Naive thymus-derived CD8-positive, alpha-beta T cell (primary cell): Measurements from ENCODE around the gene TBC1D9. TPM values are rescaled to one million over a fixed set of nuclear protein-coding genes. Genes with fewer than 3 reads are reported as not detected.

ENCODE experiments used
- ATAC-seq, 2 donors: fragments of 150-1000 bp; cut with Tn5 transposase in 1 of 2; sonication (Bioruptor Pico), chemical (Tn5 transposase) in 1 of 2; 1 replicate in 1 of 2; 2 replicates in 1 of 2; pipeline ENCODE4 v1.10.0; 2021; ENCODE audit warnings: mild to moderate bottlenecking in 2 of 2, moderate library complexity in 2 of 2
- POLR2A ChIA-PET: fragments of 350-600 bp; sonication (Branson Sonifier 250); formaldehyde crosslinking; loops from one replicate; lab custom pipeline; 2021; ENCODE audit warnings: antibody characterized with exemption; lab: Charles Lee
- DNase-seq, 10 donors: peaks; one replicate each; pipeline versions ENCODE4 v3.0.0 to v3.0.0-alpha.2; 2020 to 2022
- H3K27ac Mint-ChIP-seq, 10 donors: one replicate each; pipeline ENCODE4 v1.8.0; 2020 to 2022; ENCODE audit warnings: mild to moderate bottlenecking in 10 of 10, mixed read lengths in 10 of 10, moderate library complexity in 4 of 10, inconsistent platforms in 1 of 10
- H3K27me3 Mint-ChIP-seq, 5 donors: one replicate each; pipeline ENCODE4 v1.8.0; 2021 to 2022; ENCODE audit warnings: mixed read lengths in 5 of 5
- H3K36me3 Mint-ChIP-seq, 3 donors: one replicate each; pipeline ENCODE4 v1.8.0; 2020 to 2022; ENCODE audit warnings: mixed read lengths in 3 of 3, mild to moderate bottlenecking in 2 of 3, inconsistent platforms in 1 of 3
- H3K4me1 Mint-ChIP-seq, 4 donors: one replicate each; pipeline ENCODE4 v1.8.0; 2021 to 2022; ENCODE audit warnings: mixed read lengths in 4 of 4
- H3K4me3 Mint-ChIP-seq, 10 donors: one replicate each; pipeline ENCODE4 v1.8.0; 2020 to 2022; ENCODE audit warnings: mild to moderate bottlenecking in 10 of 10, mixed read lengths in 10 of 10, moderate library complexity in 6 of 10, inconsistent platforms in 1 of 10
- H3K9me3 Mint-ChIP-seq, 9 donors: one replicate each; pipeline ENCODE4 v1.8.0; 2020 to 2022; ENCODE audit warnings: mixed read lengths in 9 of 9, mild to moderate bottlenecking in 3 of 9, inconsistent platforms in 1 of 9, moderate library complexity in 1 of 9
- polyA plus RNA-seq, 3 donors: library from polyadenylated mRNA; unstranded; fragments of 300-500 nt; fragmentation: Illumina TruSeq; gene quantifications; one replicate each; pipeline ENCODE4 v1.2.3, GENCODE V29; 2021
- total RNA-seq, 8 experiments: library from RNA in 2 of 8; stranded (reverse) in 2 of 8; gene quantifications; one replicate each; pipeline ENCODE4 v1.2.3 and lab custom pipeline; 2021 to 2026

TBC1D9 gene
- total and polyA plus RNA-seq, 5 experiments from 2014 or later, result 0.12 to 4.1 (median 3.8) TPM; not detected in 2

GRCh38 chr4:140695483-140695882, 60.7 kb downstream of the TBC1D9 start:
- ATAC-seq (no peak), DNase-seq (no peak)
- Mint-ChIP-seq H3K9me3 (no peaks in the 10 kb centered on the region), H3K4me3 (no peak overlapping the region), H3K4me1 (peaks cover 0 to 3% (median 0%) of the 10 kb centered on the region in 4 donors), H3K36me3 (no peaks in the 10 kb centered on the region), H3K27me3 (peaks cover 1 to 8% (median 2%) of the 10 kb centered on the region in 5 donors), H3K27ac (no peak overlapping the region)
- POLR2A ChIA-PET, result no interaction called here

GRCh38 chr4:140693562-140693961, 62.6 kb downstream of the TBC1D9 start:
- no peaks in the 10 kb centered on the region for H3K9me3 Mint-ChIP-seq
- H3K36me3 Mint-ChIP-seq, result no peaks in the 10 kb centered on the region
- no peak for ATAC-seq
- H3K27me3 Mint-ChIP-seq, result peaks cover 2 to 19% (median 11%) of the 10 kb centered on the region in 5 donors
- POLR2A ChIA-PET, result no interaction called here
- no peak for DNase-seq
- no peak overlapping the region for H3K27ac Mint-ChIP-seq
- peaks cover 0 to 3% (median 0%) of the 10 kb centered on the region in 4 donors for H3K4me1 Mint-ChIP-seq
- H3K4me3 Mint-ChIP-seq, result no peak overlapping the region

- Mint-ChIP-seq H3K27ac (peak overlapping the region in 1 of 10 donors; percentile 6), H3K9me3 (no peaks in the 10 kb centered on the region), H3K4me1 (peaks cover 0 to 3% (median 0%) of the 10 kb centered on the region in 4 donors), H3K4me3 (no peak overlapping the region), H3K36me3 (no peaks in the 10 kb centered on the region), H3K27me3 (peaks cover 2 to 19% (median 12%) of the 10 kb centered on the region in 5 donors)
- ATAC-seq (no peak), DNase-seq (no peak)
- POLR2A ChIA-PET, result no interaction called here
Measured at GRCh38 chr4:140691369-140691768, 64.8 kb downstream of the TBC1D9 start.

- POLR2A ChIA-PET, result no interaction called here
- no peak for DNase-seq
- Mint-ChIP-seq H3K4me1 (peaks cover 0 to 3% (median 0%) of the 10 kb centered on the region in 4 donors), H3K27me3 (peaks cover 0 to 19% (median 13%) of the 10 kb centered on the region in 5 donors), H3K4me3 (no peak overlapping the region), H3K27ac (no peak overlapping the region), H3K9me3 (no peaks in the 10 kb centered on the region), H3K36me3 (no peaks in the 10 kb centered on the region)
- ATAC-seq, result no peak
Measured at GRCh38 chr4:140690093-140690492, 66.1 kb downstream of the TBC1D9 start.

- no peak overlapping the region for H3K4me3 Mint-ChIP-seq
- POLR2A ChIA-PET, result no interaction called here
- DNase-seq, result no peak
- peak overlapping the region in 1 of 10 donors; percentile 38 for H3K27ac Mint-ChIP-seq
- H3K4me1 Mint-ChIP-seq, result peaks cover 0 to 3% (median 0%) of the 10 kb centered on the region in 4 donors
- no peak for ATAC-seq
- peaks cover 0 to 19% (median 13%) of the 10 kb centered on the region in 5 donors for H3K27me3 Mint-ChIP-seq
- no peaks in the 10 kb centered on the region for H3K36me3 Mint-ChIP-seq
- H3K9me3 Mint-ChIP-seq, result no peaks in the 10 kb centered on the region
Measured at GRCh38 chr4:140689623-140690022, 66.6 kb downstream of the TBC1D9 start.

GRCh38 chr4:140688711-140689598, 67.2 kb downstream of the TBC1D9 start:
- no peaks in the 10 kb centered on the region for H3K9me3 Mint-ChIP-seq
- DNase-seq (no peak), ATAC-seq (no peak)
- H3K4me3 Mint-ChIP-seq, result peak overlapping the region in 1 of 10 donors; percentile 46
- peaks cover 0 to 3% (median 0%) of the 10 kb centered on the region in 4 donors for H3K4me1 Mint-ChIP-seq
- H3K27ac Mint-ChIP-seq, result no peak overlapping the region
- no peaks in the 10 kb centered on the region for H3K36me3 Mint-ChIP-seq
- POLR2A ChIA-PET, result no interaction called here
- H3K27me3 Mint-ChIP-seq, result peaks cover 0 to 19% (median 13%) of the 10 kb centered on the region in 5 donors

GRCh38 chr4:140686796-140687195, 69.4 kb downstream of the TBC1D9 start:
- Mint-ChIP-seq H3K27ac (no peak overlapping the region), H3K27me3 (peaks cover 0 to 22% (median 14%) of the 10 kb centered on the region in 5 donors), H3K4me3 (no peak overlapping the region), H3K9me3 (no peaks in the 10 kb centered on the region), H3K36me3 (no peaks in the 10 kb centered on the region), H3K4me1 (no peaks in the 10 kb centered on the region)
- POLR2A ChIA-PET, result no interaction called here
- no peak for ATAC-seq
- no peak for DNase-seq

- H3K27ac Mint-ChIP-seq, result no peak overlapping the region
- DNase-seq (no peak), ATAC-seq (no peak)
- no peaks in the 10 kb centered on the region for H3K9me3 Mint-ChIP-seq
- POLR2A ChIA-PET, result no interaction called here
- no peaks in the 10 kb centered on the region for H3K36me3 Mint-ChIP-seq
- H3K4me1 Mint-ChIP-seq, result no peaks in the 10 kb centered on the region
- peaks cover 0 to 18% (median 13%) of the 10 kb centered on the region in 5 donors for H3K27me3 Mint-ChIP-seq
- H3K4me3 Mint-ChIP-seq, result no peak overlapping the region
Measured at GRCh38 chr4:140684314-140684713, 71.9 kb downstream of the TBC1D9 start.

GRCh38 chr4:140681201-140681600, 75.0 kb downstream of the TBC1D9 start:
- Mint-ChIP-seq H3K27ac (no peak overlapping the region), H3K4me1 (no peaks in the 10 kb centered on the region), H3K4me3 (no peak overlapping the region), H3K27me3 (peaks cover 5 to 28% (median 11%) of the 10 kb centered on the region in 5 donors), H3K36me3 (no peaks in the 10 kb centered on the region), H3K9me3 (no peaks in the 10 kb centered on the region)
- POLR2A ChIA-PET, result no interaction called here
- DNase-seq, result no peak
- no peak for ATAC-seq

- POLR2A ChIA-PET, result no interaction called here
- H3K27ac Mint-ChIP-seq, result no peak overlapping the region
- ATAC-seq (no peak), DNase-seq (no peak)
- no peaks in the 10 kb centered on the region for H3K36me3 Mint-ChIP-seq
- peaks cover 0 to 5% (median 0%) of the 10 kb centered on the region in 4 donors for H3K4me1 Mint-ChIP-seq
- H3K4me3 Mint-ChIP-seq, result no peak overlapping the region
- H3K9me3 Mint-ChIP-seq, result no peaks in the 10 kb centered on the region
- H3K27me3 Mint-ChIP-seq, result peaks cover 5 to 28% (median 8%) of the 10 kb centered on the region in 5 donors
Measured at GRCh38 chr4:140680686-140681085, 75.5 kb downstream of the TBC1D9 start.

- POLR2A ChIA-PET, result no interaction called here
- no peaks in the 10 kb centered on the region for H3K9me3 Mint-ChIP-seq
- peaks cover 0 to 8% (median 0%) of the 10 kb centered on the region in 4 donors for H3K4me1 Mint-ChIP-seq
- peaks cover 5 to 28% (median 8%) of the 10 kb centered on the region in 5 donors for H3K27me3 Mint-ChIP-seq
- H3K36me3 Mint-ChIP-seq, result no peaks in the 10 kb centered on the region
- ATAC-seq (no peak), DNase-seq (no peak)
- H3K27ac Mint-ChIP-seq, result no peak overlapping the region
- H3K4me3 Mint-ChIP-seq, result no peak overlapping the region
Measured at GRCh38 chr4:140679576-140679975, 76.6 kb downstream of the TBC1D9 start.

- no peak overlapping the region for H3K27ac Mint-ChIP-seq
- H3K4me3 Mint-ChIP-seq, result no peak overlapping the region
- ATAC-seq (no peak), DNase-seq (no peak)
- H3K9me3 Mint-ChIP-seq, result no peaks in the 10 kb centered on the region
- POLR2A ChIA-PET, result no interaction called here
- no peaks in the 10 kb centered on the region for H3K36me3 Mint-ChIP-seq
- peaks cover 0 to 8% (median 0%) of the 10 kb centered on the region in 4 donors for H3K4me1 Mint-ChIP-seq
- peaks cover 1 to 14% (median 5%) of the 10 kb centered on the region in 5 donors for H3K27me3 Mint-ChIP-seq
Measured at GRCh38 chr4:140675599-140676231, 80.5 kb downstream of the TBC1D9 start.

- POLR2A ChIA-PET, result interaction anchor here (0.6 kb wide), 1 partner anchor 932 kb away, joined by 4 read pairs; no protein-coding TSS in a partner anchor
- no peaks in the 10 kb centered on the region for H3K9me3 Mint-ChIP-seq
- DNase-seq (no peak), ATAC-seq (no peak)
- H3K36me3 Mint-ChIP-seq, result no peaks in the 10 kb centered on the region
- no peak overlapping the region for H3K27ac Mint-ChIP-seq
- H3K4me1 Mint-ChIP-seq, result peaks cover 0 to 8% (median 0%) of the 10 kb centered on the region in 4 donors
- no peak overlapping the region for H3K4me3 Mint-ChIP-seq
- H3K27me3 Mint-ChIP-seq, result peaks cover 1 to 14% (median 5%) of the 10 kb centered on the region in 5 donors
Measured at GRCh38 chr4:140673729-140674128, 82.5 kb downstream of the TBC1D9 start.
